HCT116 (cell line): ENCODE measurements around the gene OR6C3. TPM values are rescaled to one million over a fixed set of nuclear protein-coding genes. Genes with fewer than 3 reads are reported as not detected.

Experiments
- ATAC-seq: fragments of 200-7000 bp; cut with Tn5 transposase; 2 replicates; pipeline ENCODE4 v1.9.1; 2020; ENCODE audit warnings: mild to moderate bottlenecking, moderate library complexity
- BruUV-seq: library from RNA; stranded (reverse); fragments of 400-500 nt; replicated peaks from 2 replicates; lab custom pipeline; 2021; lab: Mats Ljungman, UMichigan
- CTCF ChIA-PET: fragments of 300-600 bp; sonication (Branson Sonifier 250); formaldehyde crosslinking; loops from one replicate; lab custom pipeline; 2021; ENCODE audit warnings: antibody characterized with exemption; lab: Charles Lee
- POLR2A ChIA-PET: fragments of 300-600, 350-600 bp; sonication (Branson Sonifier 250); formaldehyde crosslinking; loops from one replicate; lab custom pipeline; 2021; ENCODE audit warnings: antibody characterized with exemption; lab: Charles Lee
- RAD21 ChIA-PET, 2 experiments: fragments of 300-600 bp; sonication (Branson Sonifier 250); formaldehyde crosslinking; loops; one replicate each; lab custom pipeline; 2023; ENCODE audit warnings: low total read pairs in 2 of 2; ENCODE audit not compliant: uncharacterized antibody in 2 of 2, unreplicated experiment in 2 of 2, low non-redundant PET in 1 of 2; lab: Charles Lee
- DNase-seq: peaks from one replicate; pipeline ENCODE4 v3.0.0-alpha.2; 2010; ENCODE audit warnings: low read depth, low spot score
- H2AFZ ChIP-seq: fragments of 200-600 bp; shearing (Covaris generic), sonication (generic); 2 replicates; pipeline ENCODE4 v1.6.1; 2017; ENCODE audit warnings: low read depth, mixed run types, mixed read lengths, antibody characterized with exemption, low read length; ENCODE audit not compliant: poor library complexity, severe bottlenecking
- H3K27ac ChIP-seq: 2 replicates; pipeline ENCODE4 v1.5.1; 2012; ENCODE audit warnings: low read depth, low read length
- H3K27me3 ChIP-seq: fragments of 200-600 bp; sonication (generic); 2 replicates; pipeline ENCODE4 v1.6.1; 2016; ENCODE audit warnings: mixed run types, low read length, mixed read lengths; ENCODE audit not compliant: insufficient read depth
- H3K36me3 ChIP-seq, 2 experiments: fragments of 200-500 bp in 1 of 2; fragments of 200-600 bp in 1 of 2; sonication (Bioruptor generic) in 1 of 2; sonication (generic) in 1 of 2; 2 replicates each; pipeline versions ENCODE4 v1.5.1 to v1.6.1; 2014 to 2016; ENCODE audit warnings: low read length in 2 of 2, inconsistent platforms in 1 of 2, mixed read lengths in 1 of 2, mixed run types in 1 of 2; ENCODE audit not compliant: insufficient read depth in 2 of 2, control insufficient read depth in 1 of 2
- H3K4me1 ChIP-seq, 2 experiments: fragments of 200-600 bp in 1 of 2; sonication (generic) in 1 of 2; 2 replicates each; pipeline versions ENCODE4 v1.5.1 to v1.6.1; 2012 to 2017; ENCODE audit warnings: low read length in 2 of 2, inconsistent platforms in 1 of 2, mild to moderate bottlenecking in 1 of 2, mixed read lengths in 1 of 2, mixed run types in 1 of 2, moderate library complexity in 1 of 2; ENCODE audit not compliant: insufficient read depth in 2 of 2, control insufficient read depth in 1 of 2
- H3K4me2 ChIP-seq: fragments of 200-600 bp; sonication (generic); 2 replicates; pipeline ENCODE4 v1.6.1; 2017; ENCODE audit warnings: mixed run types, low read length, mixed read lengths
- H3K4me3 ChIP-seq, 2 experiments: fragments of 200-600 bp in 1 of 2; sonication (generic) in 1 of 2; replicated peaks in 1 of 2; 2 replicates each; pipeline ENCODE4 v1.5.1; 2011 to 2016; ENCODE audit warnings: low read length in 2 of 2, control low read depth in 1 of 2, low read depth in 1 of 2, mild to moderate bottlenecking in 1 of 2, mixed read lengths in 1 of 2, mixed run types in 1 of 2
- H3K79me2 ChIP-seq: fragments of 200-600 bp; sonication (generic); 2 replicates; pipeline ENCODE4 v1.6.1; 2017; ENCODE audit warnings: mild to moderate bottlenecking, mixed run types, low read length, moderate library complexity, mixed read lengths; ENCODE audit not compliant: insufficient read depth
- H3K9ac ChIP-seq: fragments of 200-600 bp; sonication (generic); 2 replicates; pipeline ENCODE4 v1.6.1; 2016; ENCODE audit warnings: low read length, mixed read lengths
- H3K9me2 ChIP-seq: fragments of 200-600 bp; sonication (generic), shearing (Covaris generic); 2 replicates; pipeline ENCODE4 v1.6.1; 2017; ENCODE audit warnings: mixed run types, mild to moderate bottlenecking, moderate library complexity; ENCODE audit not compliant: insufficient read depth
- H3K9me3 ChIP-seq, 2 experiments: fragments of 200-500 bp in 1 of 2; fragments of 200-600 bp in 1 of 2; sonication (Bioruptor generic) in 1 of 2; sonication (generic) in 1 of 2; 2 replicates each; pipeline ENCODE4 v1.6.1; 2014 to 2017; ENCODE audit warnings: low read length in 2 of 2, mixed read lengths in 2 of 2, inconsistent platforms in 1 of 2, low read depth in 1 of 2, mild to moderate bottlenecking in 1 of 2, mixed run types in 1 of 2, moderate library complexity in 1 of 2; ENCODE audit not compliant: control insufficient read depth in 1 of 2, insufficient read depth in 1 of 2
- H4K20me1 ChIP-seq: fragments of 200-600 bp; sonication (generic), shearing (Covaris generic); 2 replicates; pipeline ENCODE4 v1.6.1; 2017; ENCODE audit warnings: mixed run types, mild to moderate bottlenecking, moderate library complexity; ENCODE audit not compliant: insufficient read depth
- EGR1 ChIP-seq: IDR thresholded peaks from 2 replicates; pipeline ENCODE4 v1.6.1; 2012; ENCODE audit warnings: low read depth
- EZH2 ChIP-seq: fragments of 200-600 bp; sonication (generic); IDR thresholded peaks from 2 replicates; pipeline ENCODE4 v1.6.1; 2017; ENCODE audit warnings: antibody characterized with exemption, mixed run types
- MAX ChIP-seq: IDR thresholded peaks from 2 replicates; pipeline ENCODE4 v1.6.1; 2012
- POLR2AphosphoS5 ChIP-seq: IDR thresholded peaks from 2 replicates; pipeline ENCODE4 v1.6.1; 2011; ENCODE audit warnings: mild to moderate bottlenecking, low read depth, low read length, moderate library complexity
- RAD21 ChIP-seq: IDR thresholded peaks from 2 replicates; pipeline ENCODE4 v1.6.1; 2012; ENCODE audit warnings: low read depth, mild to moderate bottlenecking
- TCF7L2 ChIP-seq: IDR thresholded peaks from 2 replicates; pipeline ENCODE4 v1.7.0; 2011; ENCODE audit warnings: borderline replicate concordance, inconsistent platforms; ENCODE audit not compliant: insufficient read depth, insufficient read length; ENCODE audit errors: extremely low read depth
- YY1 ChIP-seq: IDR thresholded peaks from 2 replicates; pipeline ENCODE4 v1.6.1; 2011; ENCODE audit warnings: low read length, low read depth, moderate library complexity, mild to moderate bottlenecking; ENCODE audit not compliant: insufficient replicate concordance; ENCODE audit errors: extremely low read depth
- intact Hi-C: fragments of 100-400 bp; cut with micrococcal nuclease; formaldehyde crosslinking; loops from 2 replicates; pipeline ENCODE4 v1.10.0; 2022
- total RNA-seq: library from RNA; stranded (reverse); gene quantifications from one replicate; pipeline ENCODE4 v1.2.1, GENCODE V29; 2021; ENCODE audit not compliant: unreplicated experiment
- TF ChIP-seq, protein P1 (sequence below): IDR thresholded peaks from 2 replicates; pipeline ENCODE4 v1.6.1; 2012; ENCODE audit warnings: low read depth
- TF ChIP-seq, protein P2 (sequence below), 3 experiments: fragments of 200-600 bp in 1 of 3; sonication (generic) in 1 of 3; IDR thresholded peaks in 2 of 3; conservative IDR thresholded peaks in 1 of 3; 2 replicates each; pipeline ENCODE4 v1.5.1; 2012 to 2017; ENCODE audit warnings: low read depth in 2 of 3, low read length in 2 of 3, antibody characterized with exemption in 1 of 3, borderline replicate concordance in 1 of 3, control low read depth in 1 of 3, mild to moderate bottlenecking in 1 of 3, mixed read lengths in 1 of 3, mixed run types in 1 of 3, moderate library complexity in 1 of 3; ENCODE audit not compliant: insufficient read depth in 1 of 3

Gene OR6C3
- total RNA-seq, 1 experiment from 2014 or later, result not detected

DNA sequence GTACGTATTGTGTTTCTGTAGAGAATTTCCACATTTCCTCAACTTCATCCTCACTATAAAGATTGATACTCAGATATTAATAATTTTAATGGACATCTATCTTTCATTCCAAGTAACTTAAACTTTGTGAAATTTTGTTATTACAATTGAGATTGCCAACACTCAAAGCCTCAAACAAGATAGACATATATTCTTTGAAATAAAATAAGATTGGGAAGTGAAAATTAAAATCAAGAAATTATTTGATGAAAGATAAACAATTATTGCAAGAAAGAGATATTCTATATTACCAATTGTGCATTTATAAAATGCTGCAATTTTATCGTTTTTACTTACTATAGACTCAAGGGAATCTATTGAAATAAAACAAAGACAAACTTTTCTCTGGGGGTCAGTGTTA is 34.1 kb upstream of the OR6C3 start, which contains the start of gene OR6C6:
TSS of gene OR6C6 (minus strand) at position 101 of the 400 bp plus-strand sequence. CDS start 1,337 bp downstream, outside the sequence.
- Histone ChIP-seq H3K36me3 (no peaks in the 10 kb centered on the region), H3K27ac (no peak within 1 kb of the TSS), H3K4me1 (no peaks in the 10 kb centered on the region), H4K20me1 (no peaks in the 10 kb centered on the region; the same call in 1 of the 2 replicates), H3K4me3 (no peak within 1 kb of the TSS), H2AFZ (no peak within 1 kb of the TSS), H3K4me2 (no peak within 1 kb of the TSS), H3K79me2 (no peaks in the 10 kb centered on the region), H3K27me3 (peaks cover 28% of the 10 kb centered on the region), H3K9me3 (no peaks in the 10 kb centered on the region), H3K9ac (no peak within 1 kb of the TSS), H3K9me2 (no peaks in the 10 kb centered on the region)
- ChIA-PET POLR2A (no interaction called here), CTCF (no interaction called here), RAD21 (no interaction called here)
- no peak for DNase-seq
- intact Hi-C loops, result no loop called here
- no peak for ATAC-seq
- TF ChIP-seq TCF7L2, result no peak
- no peak for TF ChIP-seq RAD21
- no peak for TF ChIP-seq MAX
- no peak for TF ChIP-seq YY1
- no TSS peak for BruUV-seq

- H3K4me3 ChIP-seq, result no peak within 1 kb of the TSS
- no peak within 1 kb of the TSS for H3K27ac ChIP-seq
- no peaks in the 10 kb centered on the region for H4K20me1 ChIP-seq
- no peak within 1 kb of the TSS for H2AFZ ChIP-seq
- no peaks in the 10 kb centered on the region for H3K4me1 ChIP-seq
- H3K4me2 ChIP-seq, result no peak within 1 kb of the TSS
- intact Hi-C loops, result no loop called here
- BruUV-seq, result no TSS peak
- no peak within 1 kb of the TSS for H3K9ac ChIP-seq
- CTCF ChIA-PET, result no interaction called here
- RAD21 ChIA-PET, result no interaction called here
- no peaks in the 10 kb centered on the region for H3K79me2 ChIP-seq
- POLR2A ChIA-PET, result no interaction called here
- H3K27me3 ChIP-seq, result peaks cover 6% of the 10 kb centered on the region; the same call in 1 of the 2 replicates
- ATAC-seq (no peak), DNase-seq (no peak)
- TF ChIP-seq, protein P1, sequence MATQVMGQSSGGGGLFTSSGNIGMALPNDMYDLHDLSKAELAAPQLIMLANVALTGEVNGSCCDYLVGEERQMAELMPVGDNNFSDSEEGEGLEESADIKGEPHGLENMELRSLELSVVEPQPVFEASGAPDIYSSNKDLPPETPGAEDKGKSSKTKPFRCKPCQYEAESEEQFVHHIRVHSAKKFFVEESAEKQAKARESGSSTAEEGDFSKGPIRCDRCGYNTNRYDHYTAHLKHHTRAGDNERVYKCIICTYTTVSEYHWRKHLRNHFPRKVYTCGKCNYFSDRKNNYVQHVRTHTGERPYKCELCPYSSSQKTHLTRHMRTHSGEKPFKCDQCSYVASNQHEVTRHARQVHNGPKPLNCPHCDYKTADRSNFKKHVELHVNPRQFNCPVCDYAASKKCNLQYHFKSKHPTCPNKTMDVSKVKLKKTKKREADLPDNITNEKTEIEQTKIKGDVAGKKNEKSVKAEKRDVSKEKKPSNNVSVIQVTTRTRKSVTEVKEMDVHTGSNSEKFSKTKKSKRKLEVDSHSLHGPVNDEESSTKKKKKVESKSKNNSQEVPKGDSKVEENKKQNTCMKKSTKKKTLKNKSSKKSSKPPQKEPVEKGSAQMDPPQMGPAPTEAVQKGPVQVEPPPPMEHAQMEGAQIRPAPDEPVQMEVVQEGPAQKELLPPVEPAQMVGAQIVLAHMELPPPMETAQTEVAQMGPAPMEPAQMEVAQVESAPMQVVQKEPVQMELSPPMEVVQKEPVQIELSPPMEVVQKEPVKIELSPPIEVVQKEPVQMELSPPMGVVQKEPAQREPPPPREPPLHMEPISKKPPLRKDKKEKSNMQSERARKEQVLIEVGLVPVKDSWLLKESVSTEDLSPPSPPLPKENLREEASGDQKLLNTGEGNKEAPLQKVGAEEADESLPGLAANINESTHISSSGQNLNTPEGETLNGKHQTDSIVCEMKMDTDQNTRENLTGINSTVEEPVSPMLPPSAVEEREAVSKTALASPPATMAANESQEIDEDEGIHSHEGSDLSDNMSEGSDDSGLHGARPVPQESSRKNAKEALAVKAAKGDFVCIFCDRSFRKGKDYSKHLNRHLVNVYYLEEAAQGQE, result no peak
- no peak for TF ChIP-seq POLR2AphosphoS5
- TF ChIP-seq EZH2, result no peak
- TF ChIP-seq EGR1, result no peak
- TF ChIP-seq, protein P2, sequence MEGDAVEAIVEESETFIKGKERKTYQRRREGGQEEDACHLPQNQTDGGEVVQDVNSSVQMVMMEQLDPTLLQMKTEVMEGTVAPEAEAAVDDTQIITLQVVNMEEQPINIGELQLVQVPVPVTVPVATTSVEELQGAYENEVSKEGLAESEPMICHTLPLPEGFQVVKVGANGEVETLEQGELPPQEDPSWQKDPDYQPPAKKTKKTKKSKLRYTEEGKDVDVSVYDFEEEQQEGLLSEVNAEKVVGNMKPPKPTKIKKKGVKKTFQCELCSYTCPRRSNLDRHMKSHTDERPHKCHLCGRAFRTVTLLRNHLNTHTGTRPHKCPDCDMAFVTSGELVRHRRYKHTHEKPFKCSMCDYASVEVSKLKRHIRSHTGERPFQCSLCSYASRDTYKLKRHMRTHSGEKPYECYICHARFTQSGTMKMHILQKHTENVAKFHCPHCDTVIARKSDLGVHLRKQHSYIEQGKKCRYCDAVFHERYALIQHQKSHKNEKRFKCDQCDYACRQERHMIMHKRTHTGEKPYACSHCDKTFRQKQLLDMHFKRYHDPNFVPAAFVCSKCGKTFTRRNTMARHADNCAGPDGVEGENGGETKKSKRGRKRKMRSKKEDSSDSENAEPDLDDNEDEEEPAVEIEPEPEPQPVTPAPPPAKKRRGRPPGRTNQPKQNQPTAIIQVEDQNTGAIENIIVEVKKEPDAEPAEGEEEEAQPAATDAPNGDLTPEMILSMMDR (IDR thresholded peaks at IDR 0.05 in 2 of 3, conservative IDR thresholded peaks at IDR 0.05 in 1 of 3; ENCODE audit: borderline replicate concordance in 1 of 3, insufficient read depth in 1 of 3, low read depth in 2 of 3, low read length in 2 of 3), result no peak
- TF ChIP-seq, all 23 proteins: peak for 0
- no peaks in the 10 kb centered on the region for H3K9me3 ChIP-seq
- no peaks in the 10 kb centered on the region for H3K9me2 ChIP-seq
- no peaks in the 10 kb centered on the region for H3K36me3 ChIP-seq
Measured at GRCh38 chr12:55314043-55314442, 16.5 kb upstream of the OR6C3 start, which contains the start of gene OR6C1. Gene OR6C1, plus strand, starts transcription at chr12:55314343. Its CDS starts 6,257 bp downstream, at chr12:55320600.
